Nephron progenitor cell (in vitro differentiated cells): Measurements from ENCODE around the gene ERF.

Experiments
- DNase-seq: peaks from one replicate; pipeline ENCODE4 v3.0.0; 2021
- H3K27ac Mint-ChIP-seq: 2 replicates; pipeline ENCODE4 v1.8.0; 2021; ENCODE audit warnings: mild to moderate bottlenecking, moderate library complexity, mixed read lengths
- H3K27me3 Mint-ChIP-seq: 2 replicates; pipeline ENCODE4 v1.8.0; 2021; ENCODE audit warnings: mild to moderate bottlenecking, low read depth, mixed read lengths; ENCODE audit not compliant: poor library complexity
- H3K36me3 Mint-ChIP-seq: 2 replicates; pipeline ENCODE4 v1.8.0; 2021; ENCODE audit warnings: low read depth, mixed read lengths
- H3K4me1 Mint-ChIP-seq: 2 replicates; pipeline ENCODE4 v1.8.0; 2021; ENCODE audit warnings: mixed read lengths
- H3K4me3 Mint-ChIP-seq: 2 replicates; pipeline ENCODE4 v1.8.0; 2021; ENCODE audit warnings: mild to moderate bottlenecking, moderate library complexity, mixed read lengths
- H3K9me3 Mint-ChIP-seq: 2 replicates; pipeline ENCODE4 v1.8.0; 2021; ENCODE audit warnings: mild to moderate bottlenecking, moderate library complexity, mixed read lengths
- CTCF ChIP-seq: fragments of 200-600 bp; sonication (generic); IDR thresholded peaks from 2 replicates; pipeline ENCODE4 v1.5.0; 2021; ENCODE audit warnings: antibody characterized with exemption

Gene ERF

GRCh38 chr19:42200116-42200715 is 54.7 kb downstream of the ERF start:
- Mint-ChIP-seq H3K9me3 (no peaks in the 10 kb centered on the region), H3K36me3 (peaks cover 52% of the 10 kb centered on the region), H3K27me3 (no peaks in the 10 kb centered on the region), H3K4me1 (no peaks in the 10 kb centered on the region), H3K27ac (peak overlapping the region; percentile 80), H3K4me3 (no peak overlapping the region)
- TF ChIP-seq CTCF, result no peak
- no peak for DNase-seq

GRCh38 chr19:42199440-42200115 is 55.4 kb downstream of the ERF start:
- Mint-ChIP-seq H3K4me3 (no peak overlapping the region), H3K36me3 (peaks cover 46% of the 10 kb centered on the region), H3K27me3 (no peaks in the 10 kb centered on the region), H3K27ac (peak overlapping the region; percentile 80), H3K9me3 (no peaks in the 10 kb centered on the region), H3K4me1 (no peaks in the 10 kb centered on the region)
- TF ChIP-seq CTCF, result no peak
- no peak for DNase-seq

DNA sequence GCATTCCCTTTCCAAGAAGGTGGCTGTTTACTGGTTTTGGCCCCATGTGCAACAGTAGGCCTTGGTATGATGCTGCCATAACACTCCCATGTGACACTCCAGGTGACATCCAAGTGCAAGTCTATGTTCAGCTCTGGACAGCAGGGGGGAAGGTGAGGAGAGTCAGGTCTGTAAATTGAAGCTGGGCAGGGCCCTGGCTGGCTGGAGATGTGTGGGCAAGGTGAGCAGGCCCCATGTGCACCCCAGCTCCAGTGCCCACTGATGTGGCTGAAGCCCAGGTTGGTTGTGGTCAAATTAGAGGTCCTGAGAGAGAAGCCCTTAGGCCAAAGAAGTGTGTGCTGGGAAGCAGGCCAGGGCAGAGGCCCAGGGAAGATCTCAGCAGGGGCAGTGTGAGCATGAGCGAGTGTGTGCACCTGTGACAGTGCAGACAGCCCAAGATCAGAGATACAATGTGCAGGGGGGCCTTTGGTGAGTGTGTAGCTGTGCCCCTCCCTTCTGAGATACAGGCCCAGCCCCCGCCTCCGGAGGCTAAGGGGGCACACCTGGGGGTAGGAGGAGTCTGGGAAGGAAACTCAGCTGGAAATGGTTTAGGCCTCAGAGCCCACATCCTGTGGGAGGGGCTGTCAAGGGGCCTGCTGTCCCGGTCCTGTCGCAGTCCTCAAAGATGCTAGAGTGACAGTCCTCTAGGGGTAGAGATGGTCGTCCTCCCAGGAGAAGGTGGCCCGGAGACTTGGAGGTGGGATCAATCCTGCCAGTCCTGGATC is 56.1 kb downstream of the ERF start:
- Mint-ChIP-seq H3K9me3 (peaks cover 3% of the 10 kb centered on the region), H3K27me3 (peaks cover 5% of the 10 kb centered on the region), H3K4me3 (no peak overlapping the region), H3K27ac (no peak overlapping the region), H3K36me3 (peaks cover 51% of the 10 kb centered on the region), H3K4me1 (no peaks in the 10 kb centered on the region)
- DNase-seq, result no peak
- no peak for TF ChIP-seq CTCF
